IPS-18c (cell line): ENCODE data around the gene NFIA.

Experiments
- H3K4me3 ChIP-seq: 2 replicates; pipeline ENCODE4 v1.7.0; 2013; ENCODE audit warnings: low read depth, mild to moderate bottlenecking, low read length, moderate library complexity; ENCODE audit not compliant: insufficient read depth
- H3K9me3 ChIP-seq: one replicate; pipeline ENCODE4 v1.6.1; 2013; ENCODE audit warnings: mild to moderate bottlenecking, low read length, moderate library complexity; ENCODE audit not compliant: control insufficient read depth, insufficient read depth

The NFIA gene

DNA sequence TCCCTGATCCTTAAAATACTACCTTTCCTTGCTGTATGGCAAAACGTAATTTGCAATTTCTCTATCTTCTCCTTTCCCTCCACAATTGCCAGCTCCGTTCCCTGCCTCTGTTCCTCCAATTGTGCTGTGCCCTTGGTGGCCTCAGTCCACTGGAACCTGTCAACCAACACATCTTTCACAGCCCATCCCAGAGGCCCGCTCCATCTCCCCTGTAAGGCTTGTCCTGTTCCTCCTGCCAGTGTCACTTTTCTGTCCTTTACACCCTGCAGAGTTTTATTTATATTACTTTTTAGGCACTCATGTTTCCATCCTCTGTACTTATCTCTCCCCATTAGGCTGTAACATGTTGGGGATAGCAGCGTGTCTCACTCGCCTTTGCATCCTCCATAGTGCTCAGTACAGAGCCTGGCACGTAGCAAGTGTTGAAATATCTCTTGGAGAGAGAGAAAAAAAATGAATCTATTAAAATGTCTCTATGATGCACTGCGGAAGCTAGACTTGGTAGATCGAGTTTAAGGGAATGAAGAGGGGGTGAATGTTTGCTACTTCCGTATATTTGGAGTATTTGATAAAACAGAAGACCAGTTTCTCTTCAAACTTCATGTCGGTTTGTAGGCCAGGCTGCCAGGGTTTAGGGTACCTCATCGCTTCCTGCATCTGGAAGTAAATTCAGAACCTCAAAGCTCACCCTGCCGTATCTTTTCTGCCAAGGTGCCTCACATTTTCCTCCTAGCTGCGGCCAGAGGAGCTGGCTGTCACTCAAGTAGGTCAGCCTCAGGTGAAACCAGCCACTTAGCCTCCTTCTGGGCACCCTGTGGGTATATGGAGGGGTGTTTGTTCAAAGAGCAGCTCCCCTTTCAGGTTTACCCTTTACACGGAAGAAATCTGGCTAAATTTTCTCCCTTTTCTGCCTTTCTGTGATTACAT, 338.8 kb downstream of the NFIA start:
- H3K4me3 ChIP-seq = no peak overlapping the region
- no peaks in the 10 kb centered on the region for H3K9me3 ChIP-seq

DNA sequence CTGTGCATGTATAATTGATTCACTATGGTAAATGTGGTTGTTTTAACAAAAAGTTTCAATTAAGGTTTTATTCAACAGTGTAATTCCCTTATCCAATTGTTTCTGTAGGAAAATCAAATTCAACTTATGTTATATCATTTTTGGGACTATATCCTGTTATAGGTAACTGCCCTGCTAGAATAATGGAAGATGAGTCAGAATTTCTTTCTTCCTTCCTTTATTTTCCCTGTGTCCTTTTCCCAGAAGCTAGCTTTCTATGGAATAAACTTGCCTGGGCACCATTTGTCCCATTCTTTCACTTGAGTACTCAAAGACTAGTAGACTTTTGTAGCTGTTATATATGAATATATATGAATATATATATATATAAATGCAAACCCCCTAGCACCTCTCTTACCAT, 341.3 kb downstream of the NFIA start:
- H3K9me3 ChIP-seq = no peaks in the 10 kb centered on the region
- no peak overlapping the region for H3K4me3 ChIP-seq

DNA sequence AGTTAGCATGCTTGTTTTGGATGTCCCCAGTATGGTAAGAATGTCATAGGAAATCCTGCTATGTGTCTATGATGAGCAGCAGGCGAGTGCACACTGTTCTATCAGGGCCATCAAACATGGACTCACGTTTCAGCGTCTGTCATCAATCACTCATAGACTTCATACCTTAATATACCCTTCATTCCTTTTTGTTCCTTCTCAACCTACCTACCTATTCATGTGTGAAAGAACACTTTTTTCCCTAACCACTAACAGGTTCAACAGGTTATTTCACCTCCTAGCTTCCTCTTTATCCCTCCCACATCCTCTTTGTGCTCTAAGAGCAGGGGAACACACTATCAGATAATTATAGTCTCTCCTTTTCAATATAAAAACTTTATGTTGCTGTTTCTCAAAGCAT, 342.0 kb downstream of the NFIA start:
- H3K4me3 ChIP-seq = no peak overlapping the region
- no peaks in the 10 kb centered on the region for H3K9me3 ChIP-seq

DNA sequence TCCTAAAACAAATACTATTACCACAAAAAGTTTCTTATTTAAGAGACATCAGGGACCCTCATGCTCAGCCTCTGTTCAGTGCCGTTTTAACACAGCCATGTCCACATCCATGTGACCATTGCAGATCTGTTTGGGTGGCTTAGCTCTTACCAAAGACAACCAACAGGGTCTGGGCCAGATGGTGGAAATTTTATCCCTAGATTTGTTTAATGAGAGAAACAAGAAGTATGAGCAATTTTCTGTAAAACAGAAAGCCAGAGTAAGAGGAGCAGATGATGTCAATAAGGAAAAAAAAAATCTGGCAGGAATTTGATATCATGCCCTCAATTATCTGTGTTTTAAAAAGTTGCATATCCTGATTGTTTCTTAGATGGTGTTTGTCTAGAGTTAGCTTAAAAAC, 342.7 kb downstream of the NFIA start:
- H3K4me3 ChIP-seq = no peak overlapping the region

DNA sequence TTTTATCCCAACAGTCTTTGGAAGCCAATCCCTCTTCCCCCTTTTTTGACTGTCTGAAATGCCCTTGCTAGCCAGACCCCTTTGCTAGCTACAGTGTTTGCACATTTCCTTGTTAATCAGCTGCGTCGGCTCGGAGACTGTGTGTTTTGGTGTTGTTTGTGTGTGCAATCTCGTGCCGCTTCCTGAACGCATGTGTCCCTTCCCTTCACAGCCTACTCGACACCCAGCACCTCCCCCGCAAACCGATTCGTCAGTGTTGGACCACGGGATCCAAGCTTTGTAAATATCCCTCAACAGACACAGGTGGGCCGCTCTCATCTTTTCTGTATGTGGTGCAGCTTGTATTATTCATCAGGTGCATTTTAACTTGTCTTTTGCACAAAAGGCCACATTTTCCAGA, 343.9 kb downstream of the NFIA start:
- no peak overlapping the region for H3K4me3 ChIP-seq
- no peaks in the 10 kb centered on the region for H3K9me3 ChIP-seq

More for the DNA sequence above, 342.7 kb downstream of the NFIA start:
- H3K9me3 ChIP-seq = no peaks in the 10 kb centered on the region

DNA sequence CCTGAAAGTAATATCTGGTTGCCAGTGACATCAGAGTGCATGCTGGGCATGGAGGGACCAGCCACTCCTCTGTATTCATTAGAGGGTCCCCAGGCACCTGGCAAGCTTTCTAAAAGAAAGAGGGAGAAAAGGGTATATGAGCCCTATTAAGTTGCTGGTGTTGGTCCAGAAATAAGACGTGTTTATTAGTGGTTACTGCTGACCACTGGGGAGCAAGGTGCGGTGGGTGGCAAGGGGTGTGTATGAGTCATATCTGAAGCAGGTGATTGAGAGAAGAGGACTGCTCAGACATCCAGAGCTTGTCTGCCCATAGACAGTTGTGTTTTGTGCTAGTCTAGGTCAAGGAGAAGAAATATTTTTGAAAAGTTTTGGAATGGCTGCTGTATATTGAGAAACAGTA, 344.5 kb downstream of the NFIA start:
- Histone ChIP-seq H3K9me3 (no peaks in the 10 kb centered on the region), H3K4me3 (no peak overlapping the region)

DNA sequence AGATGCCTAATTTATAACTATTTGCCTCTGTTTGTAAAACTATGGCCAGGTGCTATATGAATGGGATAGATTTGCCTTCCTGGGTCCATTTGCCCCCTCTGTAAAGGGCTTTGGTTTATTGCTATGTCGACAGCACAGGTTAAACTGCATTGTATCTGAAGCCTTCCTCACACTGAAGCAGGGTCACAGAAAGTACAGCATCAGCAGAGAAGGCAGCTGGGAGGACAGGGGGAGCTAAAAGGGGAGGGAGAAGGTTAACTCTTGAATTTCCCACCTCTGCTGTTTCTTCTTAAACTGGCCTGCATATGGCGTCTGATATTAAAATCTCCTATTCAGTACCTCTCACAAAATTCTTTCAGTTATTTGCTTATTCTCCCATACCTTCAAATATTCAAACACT, 345.1 kb downstream of the NFIA start:
- no peak overlapping the region for H3K4me3 ChIP-seq
- H3K9me3 ChIP-seq = no peaks in the 10 kb centered on the region

DNA sequence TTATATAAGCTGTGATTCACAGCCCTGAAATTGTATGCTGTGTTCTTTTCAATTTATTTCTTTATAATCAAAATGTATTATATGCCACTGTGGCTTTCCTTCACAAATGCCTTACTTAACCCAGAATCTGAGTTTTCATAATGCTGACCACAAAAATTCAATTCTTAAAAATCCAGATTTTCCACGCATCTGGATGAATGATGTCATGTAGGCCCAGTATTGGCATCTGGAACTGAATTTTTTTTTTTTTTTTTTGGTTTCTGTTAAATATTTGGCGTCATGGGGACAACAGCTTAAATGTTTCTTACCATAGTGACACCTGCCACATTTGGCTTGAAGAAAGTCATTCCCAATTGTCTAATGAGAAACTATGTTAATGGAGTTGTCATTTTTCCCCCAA, 345.8 kb downstream of the NFIA start:
- Histone ChIP-seq H3K9me3 (no peaks in the 10 kb centered on the region), H3K4me3 (no peak overlapping the region)

DNA sequence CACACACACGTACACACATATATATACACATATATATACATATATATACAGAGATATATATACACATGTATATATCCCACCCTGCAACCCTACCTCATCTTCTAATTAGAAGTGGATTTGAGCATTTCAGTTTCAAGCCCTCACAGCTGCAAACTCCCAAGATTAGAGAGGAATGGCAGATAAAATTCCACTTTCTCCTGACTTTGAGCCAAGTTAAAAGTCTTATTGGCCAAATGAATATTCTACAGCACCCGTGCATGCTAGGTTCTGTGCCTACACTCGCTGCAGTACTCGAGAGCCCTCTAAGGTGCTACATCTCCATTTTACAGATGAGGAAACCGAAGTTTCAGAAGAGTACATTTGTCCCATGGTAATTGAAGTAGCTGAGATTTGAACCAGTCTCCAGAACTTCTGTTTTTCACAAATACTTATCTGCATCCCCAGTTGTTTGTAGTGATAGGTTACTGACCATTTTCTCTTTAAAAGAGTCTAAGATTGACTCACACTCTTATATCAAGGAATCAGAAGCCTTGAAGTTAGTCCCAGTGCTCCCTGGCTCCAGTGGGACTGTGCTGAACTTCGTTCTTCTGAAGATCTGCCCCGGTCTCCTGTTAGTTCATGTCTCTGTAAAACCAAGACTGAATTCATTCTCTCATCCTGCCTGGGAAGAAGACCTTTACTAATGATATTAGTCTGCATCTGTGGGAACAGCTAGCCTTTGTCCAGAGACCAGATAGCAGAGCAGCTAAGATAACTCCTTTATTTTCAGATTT, 350.4 kb downstream of the NFIA start:
- no peak overlapping the region for H3K4me3 ChIP-seq
- no peaks in the 10 kb centered on the region for H3K9me3 ChIP-seq

DNA sequence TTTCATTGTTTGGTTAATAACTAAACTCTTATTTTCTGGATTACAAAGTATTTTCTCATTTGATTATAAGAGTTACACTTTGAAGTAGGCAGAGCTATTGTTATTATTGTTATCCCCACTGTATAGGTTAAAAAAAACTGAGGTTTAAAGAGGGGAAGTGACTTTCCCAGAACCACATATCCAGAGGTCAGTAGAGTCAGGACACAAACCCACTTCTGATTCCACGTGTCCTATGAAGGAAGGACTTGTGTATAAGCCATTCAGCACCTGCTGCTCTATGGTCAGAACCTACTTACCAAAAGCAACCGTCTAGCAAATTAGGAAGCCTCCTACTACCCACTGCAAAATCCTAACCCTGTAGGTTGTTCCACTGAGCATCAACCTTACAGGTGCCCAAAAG, 351.3 kb downstream of the NFIA start:
- H3K4me3 ChIP-seq = no peak overlapping the region
- H3K9me3 ChIP-seq = no peaks in the 10 kb centered on the region

DNA sequence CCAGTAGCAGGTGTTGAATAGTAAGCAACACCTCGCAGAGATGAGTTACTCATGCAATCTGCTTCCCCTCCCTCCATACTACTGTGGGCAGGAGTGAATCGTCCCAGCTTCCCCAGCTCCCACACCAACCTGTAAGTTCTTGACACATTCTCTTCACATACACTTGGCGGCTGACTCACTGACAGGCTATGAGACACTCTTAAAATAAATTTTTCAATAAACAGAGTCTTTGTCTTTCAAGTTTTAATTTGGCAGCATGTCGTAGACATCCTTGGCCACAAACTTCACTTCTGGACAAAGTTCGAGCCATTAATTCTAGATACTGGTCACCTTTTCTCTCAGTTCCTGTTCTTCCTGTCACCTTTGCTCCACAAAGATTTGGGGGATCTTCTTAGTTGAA, 351.9 kb downstream of the NFIA start:
- H3K9me3 ChIP-seq = no peaks in the 10 kb centered on the region
- H3K4me3 ChIP-seq = no peak overlapping the region

DNA sequence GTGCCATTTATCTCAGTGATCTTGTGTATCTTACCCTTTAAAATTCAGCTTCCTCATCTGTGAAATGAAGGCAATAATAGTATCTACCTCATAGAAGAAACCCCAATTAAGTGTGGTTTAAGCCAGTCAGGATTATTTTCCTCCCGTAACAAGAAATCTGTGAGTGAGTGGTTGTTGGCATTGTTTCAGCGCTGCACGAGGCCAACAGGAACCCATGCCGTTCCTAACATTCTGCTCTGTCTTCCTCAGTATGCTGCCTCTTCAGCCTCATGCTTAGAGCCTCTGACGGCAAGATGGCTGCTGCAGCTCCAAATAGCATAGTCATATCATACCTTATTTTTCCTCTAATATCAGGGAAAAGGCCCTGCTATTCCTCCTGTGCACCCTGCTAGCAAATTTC, 352.9 kb downstream of the NFIA start:
- Histone ChIP-seq H3K9me3 (no peaks in the 10 kb centered on the region), H3K4me3 (no peak overlapping the region)

DNA sequence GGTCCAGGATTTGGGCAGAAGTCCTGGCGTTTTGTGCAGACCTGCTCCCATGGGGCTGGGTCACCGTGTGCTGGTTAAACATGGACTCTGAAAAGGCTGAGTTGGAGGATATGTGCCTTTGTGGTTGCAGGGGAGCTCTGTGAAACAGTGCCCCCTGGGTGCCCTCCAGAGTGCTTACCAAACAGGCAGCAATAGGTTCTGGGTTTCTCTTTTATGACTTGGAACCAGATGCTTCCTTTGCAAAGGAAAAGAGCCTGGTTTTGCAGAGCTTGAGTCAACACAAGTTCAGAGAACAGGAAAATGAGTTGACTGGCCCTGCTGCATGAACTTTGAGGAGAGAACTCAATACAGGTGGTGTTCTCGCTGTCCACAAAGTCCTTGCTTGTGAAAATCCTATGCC, 353.7 kb downstream of the NFIA start:
- no peak overlapping the region for H3K4me3 ChIP-seq
- H3K9me3 ChIP-seq = no peaks in the 10 kb centered on the region

DNA sequence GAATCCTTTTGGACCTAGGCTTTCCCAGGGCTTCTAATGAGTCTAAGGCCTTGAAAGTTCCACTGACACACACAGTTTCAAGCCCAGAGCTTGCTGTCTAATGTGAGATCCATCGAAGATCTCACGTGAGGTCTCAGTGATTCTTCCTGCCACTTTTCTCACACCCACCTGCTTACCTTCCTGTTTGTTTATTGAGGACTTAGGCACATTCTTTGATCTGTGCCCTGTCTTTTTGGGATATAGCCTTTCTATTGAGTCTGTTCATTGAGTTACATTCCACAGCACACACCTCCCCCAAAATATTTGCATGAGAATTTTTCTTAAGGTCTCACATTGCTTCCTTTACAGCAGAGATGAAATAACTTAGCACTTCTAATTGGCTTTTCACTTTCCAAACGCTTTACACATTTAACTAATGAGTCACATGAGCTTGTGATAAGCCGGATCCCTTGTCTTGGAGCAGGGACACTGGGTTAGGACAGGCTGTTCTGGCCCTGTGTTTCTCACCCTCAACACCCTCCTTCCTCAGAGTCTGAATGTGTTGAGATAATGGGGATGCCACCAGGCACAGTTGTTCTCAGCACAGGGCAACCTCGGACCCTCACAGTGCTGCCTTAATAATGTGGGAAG, 354.2 kb downstream of the NFIA start:
- Histone ChIP-seq H3K9me3 (no peaks in the 10 kb centered on the region), H3K4me3 (no peak overlapping the region)

DNA sequence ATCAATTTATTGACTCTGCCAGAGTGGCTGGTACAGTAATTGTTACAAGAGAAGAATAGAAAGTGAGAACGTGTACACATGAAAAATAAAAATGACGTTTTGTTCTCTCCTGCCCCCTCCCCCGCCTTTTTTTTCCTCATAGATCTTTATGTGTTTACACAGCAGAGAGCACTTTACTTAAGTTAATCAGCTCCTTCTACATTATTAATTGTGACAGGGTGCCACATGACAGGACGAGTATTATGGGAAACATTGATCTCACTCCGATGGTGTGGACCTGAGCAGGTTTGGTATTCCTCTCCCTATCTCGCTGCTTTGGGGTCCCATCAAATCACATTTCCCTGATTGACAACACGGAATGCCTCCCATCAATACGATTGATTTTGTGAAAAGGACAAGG, 356.9 kb downstream of the NFIA start:
- H3K4me3 ChIP-seq = no peak overlapping the region
- H3K9me3 ChIP-seq = no peaks in the 10 kb centered on the region

DNA sequence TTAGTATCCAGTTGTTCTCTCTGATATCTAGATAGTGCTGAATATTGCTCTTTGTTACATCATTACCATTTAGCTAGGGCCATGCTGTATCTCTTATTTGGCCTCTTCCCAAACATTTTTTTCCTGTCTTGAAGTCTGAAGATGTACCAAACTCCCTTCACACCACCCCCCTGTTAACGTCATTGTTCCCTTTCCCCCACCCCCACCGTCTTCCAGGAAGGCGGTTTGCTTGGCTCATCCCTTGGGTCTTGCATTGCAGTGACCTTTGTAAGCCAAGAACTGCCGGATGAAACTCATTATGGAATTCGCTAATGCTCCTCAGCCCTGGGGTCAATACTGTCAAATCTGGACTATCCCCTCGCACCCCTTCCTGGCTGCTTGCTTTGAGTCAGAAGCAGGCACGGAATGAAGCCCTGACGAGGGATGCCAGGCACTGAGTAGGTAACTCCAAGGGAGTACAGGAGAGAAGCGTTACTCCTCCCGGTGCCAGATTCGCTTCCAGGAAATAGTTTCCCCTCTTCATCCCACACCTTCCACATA, 359.4 kb downstream of the NFIA start:
- no peak overlapping the region for H3K4me3 ChIP-seq
- H3K9me3 ChIP-seq = no peaks in the 10 kb centered on the region

DNA sequence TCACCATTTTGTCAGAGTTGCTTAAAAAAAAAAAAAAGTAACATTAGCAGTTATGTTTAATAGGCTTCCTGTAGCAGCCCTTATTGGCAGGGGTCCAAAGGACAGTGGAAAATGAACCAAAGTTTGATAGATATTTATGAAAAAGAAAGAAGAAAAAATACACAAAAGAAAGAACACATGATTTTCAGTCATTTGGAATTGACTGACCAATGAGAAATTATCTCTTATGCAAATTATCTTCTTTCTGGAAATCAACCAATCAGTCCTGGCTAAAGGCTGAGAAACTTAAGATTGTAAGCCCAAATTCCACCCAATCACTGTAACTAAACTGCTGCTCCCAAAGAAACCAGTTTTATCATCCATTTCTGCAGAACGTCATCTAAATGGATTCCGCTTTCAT, 360.2 kb downstream of the NFIA start:
- no peaks in the 10 kb centered on the region for H3K9me3 ChIP-seq

DNA sequence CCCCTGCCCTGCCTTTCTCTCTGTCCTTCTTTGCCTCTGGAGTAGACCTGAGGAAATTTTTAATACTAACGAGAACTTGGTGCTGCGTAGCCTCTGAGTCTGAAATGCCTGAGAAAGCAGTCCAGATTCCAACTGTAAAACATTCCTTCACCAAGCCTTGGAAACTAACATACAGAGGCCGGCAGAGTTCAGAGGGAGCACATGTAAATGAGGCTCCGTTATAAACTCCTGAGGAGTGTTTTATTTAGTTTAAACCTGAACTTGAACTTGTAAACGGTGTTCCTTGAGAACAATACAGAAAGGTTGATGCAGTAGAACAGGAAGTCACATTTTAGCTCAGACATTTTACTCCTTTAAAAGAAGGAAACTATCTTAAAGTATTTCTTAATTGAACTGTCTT, 361.9 kb downstream of the NFIA start:
- no peaks in the 10 kb centered on the region for H3K9me3 ChIP-seq
- no peak overlapping the region for H3K4me3 ChIP-seq

More for the DNA sequence above, 360.2 kb downstream of the NFIA start:
- H3K4me3 ChIP-seq = no peak overlapping the region
